ENCODE results near the gene S100A10. TPM values are rescaled to one million over a fixed set of nuclear protein-coding genes. Genes with fewer than 3 reads are reported as not detected.

The S100A10 gene
- total RNA-seq, 1 donor from 2014 or later: 120 TPM

DNA sequence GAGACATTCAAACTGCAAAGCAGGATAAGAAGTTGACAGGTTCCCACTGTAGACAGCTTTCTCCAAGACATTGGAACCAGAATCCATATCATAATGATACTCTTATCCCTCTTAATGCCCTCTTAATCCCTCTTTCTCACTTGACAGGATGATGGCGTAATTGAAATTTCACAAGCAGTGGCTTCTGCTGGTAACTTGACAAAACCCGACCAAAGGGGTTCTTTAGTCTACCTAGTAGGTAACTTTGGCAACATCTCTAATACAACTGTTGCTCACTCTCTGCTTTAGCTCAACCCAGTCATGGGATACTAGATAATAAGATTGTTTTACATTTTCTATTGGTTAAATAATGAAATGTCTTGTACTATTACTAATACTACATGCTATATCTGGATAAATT, 34.7 kb downstream of the S100A10 start:
- Histone ChIP-seq H3K27me3 (ENCODE audit: control insufficient read depth, insufficient read depth, low read length) (no peaks in the 10 kb centered on the region), H3K4me3 (ENCODE audit: low read depth, low read length) (no peak overlapping the region), H3K36me3 (ENCODE audit: control insufficient read depth, insufficient read depth, low read length) (no peaks in the 10 kb centered on the region)
- FAIRE-seq: no peak
- no peak for TF ChIP-seq CTCF (IDR thresholded peaks at IDR 0.05; ENCODE audit: insufficient read depth, low read length, severe bottlenecking)
- no peak for DNase-seq (ENCODE audit: low read depth)

GRCh38 chr1:151956957-151957497, 36.6 kb downstream of the S100A10 start:
- no peaks in the 10 kb centered on the region for H3K36me3 ChIP-seq (ENCODE audit: control insufficient read depth, insufficient read depth, low read length)
- no peak for DNase-seq (ENCODE audit: low read depth)
- no peaks in the 10 kb centered on the region for H3K27me3 ChIP-seq (ENCODE audit: control insufficient read depth, insufficient read depth, low read length)
- FAIRE-seq: no peak
- TF ChIP-seq CTCF (IDR thresholded peaks at IDR 0.05; ENCODE audit: insufficient read depth, low read length, severe bottlenecking): no peak
- no peak overlapping the region for H3K4me3 ChIP-seq (ENCODE audit: low read depth, low read length)

DNA sequence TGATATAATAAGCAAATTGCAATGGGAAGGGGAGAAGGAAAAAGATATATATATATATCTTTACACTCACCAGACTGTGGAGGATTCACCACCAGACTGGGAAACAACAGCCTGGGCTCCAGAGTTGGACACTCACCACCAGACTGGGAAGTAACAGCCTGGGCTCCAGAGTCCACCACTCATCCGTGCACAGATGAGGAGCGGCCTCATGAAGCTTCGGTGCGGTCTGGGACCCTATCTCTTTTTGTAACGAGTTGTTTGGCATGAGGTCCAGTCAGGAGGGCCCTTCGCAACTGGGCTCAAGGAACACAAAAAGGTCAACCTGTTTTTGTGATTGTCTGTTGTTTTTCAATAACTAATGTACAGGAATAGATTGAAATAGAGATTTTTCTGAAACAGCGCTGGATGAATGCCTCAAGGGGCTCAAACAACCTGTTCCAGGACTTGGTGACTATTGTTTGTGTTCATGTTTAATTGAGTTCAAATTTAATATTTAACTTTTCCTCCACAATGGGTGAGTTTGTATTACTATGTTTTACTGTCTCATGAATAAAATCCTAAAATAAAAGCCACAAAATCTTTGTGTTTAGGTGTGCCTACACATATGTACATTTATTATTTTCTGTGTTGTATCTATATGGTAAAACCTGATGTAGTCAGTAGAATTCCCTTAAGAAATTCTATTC, 40.1 kb downstream of the S100A10 start:
- H3K4me3 ChIP-seq (ENCODE audit: low read depth, low read length): no peak overlapping the region
- TF ChIP-seq CTCF (IDR thresholded peaks at IDR 0.05; ENCODE audit: insufficient read depth, low read length, severe bottlenecking): no peak
- no peak for FAIRE-seq
- no peaks in the 10 kb centered on the region for H3K36me3 ChIP-seq (ENCODE audit: control insufficient read depth, insufficient read depth, low read length)
- no peak for DNase-seq (ENCODE audit: low read depth)
- no peaks in the 10 kb centered on the region for H3K27me3 ChIP-seq (ENCODE audit: control insufficient read depth, insufficient read depth, low read length)

DNA sequence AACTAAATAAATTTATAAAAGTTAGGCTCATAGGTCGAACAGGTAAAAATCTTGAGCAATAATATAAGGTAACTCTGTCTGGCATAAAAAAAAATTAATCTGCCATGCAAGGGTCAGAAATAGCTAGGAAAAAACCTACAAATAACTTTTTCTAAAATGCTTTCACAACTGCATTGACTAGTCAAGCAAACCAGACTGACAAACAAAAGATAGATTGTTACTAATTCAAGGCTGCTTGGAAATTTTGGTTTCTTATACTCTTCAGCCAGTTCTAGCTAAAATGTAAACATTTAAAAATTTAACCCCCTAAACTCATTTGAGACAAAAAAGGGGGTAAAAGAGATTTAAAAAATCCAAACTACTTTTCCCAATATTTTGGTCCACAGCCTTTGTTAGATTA, 40.8 kb downstream of the S100A10 start:
- no peak for FAIRE-seq
- H3K4me3 ChIP-seq (ENCODE audit: low read depth, low read length): no peak overlapping the region

DNA sequence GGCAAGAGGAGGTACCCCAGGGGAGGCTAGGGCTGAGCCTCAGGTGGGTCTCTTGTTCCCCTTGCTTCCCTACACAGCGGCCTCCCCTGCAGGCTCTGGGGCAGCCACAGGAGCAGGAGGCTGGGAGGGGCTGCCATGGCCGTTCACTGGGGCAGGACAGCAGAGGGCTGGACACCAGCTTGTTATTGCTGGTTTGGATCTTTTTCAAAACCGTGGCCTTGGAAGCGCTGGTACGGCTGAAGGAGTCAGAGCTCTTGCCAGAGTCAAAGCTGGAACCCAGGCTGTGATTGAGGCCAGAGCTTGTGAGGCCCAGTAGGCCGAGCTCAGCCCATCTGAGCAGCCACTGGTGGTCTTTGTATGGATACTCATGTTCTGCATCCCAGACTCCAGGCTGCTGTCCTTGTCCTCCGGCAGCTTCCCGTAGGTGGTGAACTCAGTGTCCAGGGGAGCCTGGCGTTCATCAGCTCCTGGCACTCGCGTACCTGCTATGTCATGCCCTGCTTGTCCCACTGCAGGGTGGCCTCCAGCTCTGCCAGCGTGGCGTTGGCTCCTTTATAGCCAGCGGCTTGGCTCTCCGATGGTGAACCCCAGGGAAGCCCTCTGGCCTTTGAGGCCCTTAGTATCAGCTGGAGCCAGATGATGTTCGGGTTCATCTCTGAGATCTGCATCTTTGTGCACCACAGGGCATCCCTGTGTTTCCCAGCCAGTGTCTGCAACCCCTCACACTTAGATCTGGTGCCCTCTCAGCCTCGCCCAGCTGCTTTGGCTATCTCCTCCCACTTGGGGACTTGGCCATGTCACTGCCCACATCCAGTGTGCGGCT, 44.1 kb downstream of the S100A10 start:
- no peak for TF ChIP-seq CTCF (IDR thresholded peaks at IDR 0.05; ENCODE audit: insufficient read depth, low read length, severe bottlenecking)
- FAIRE-seq: no peak
- H3K27me3 ChIP-seq (ENCODE audit: control insufficient read depth, insufficient read depth, low read length): no peaks in the 10 kb centered on the region
- no peak overlapping the region for H3K4me3 ChIP-seq (ENCODE audit: low read depth, low read length)
- no peaks in the 10 kb centered on the region for H3K36me3 ChIP-seq (ENCODE audit: control insufficient read depth, insufficient read depth, low read length)
- no peak for DNase-seq (ENCODE audit: low read depth)

More for the DNA sequence above, 40.8 kb downstream of the S100A10 start:
- no peak for DNase-seq (ENCODE audit: low read depth)
- H3K36me3 ChIP-seq (ENCODE audit: control insufficient read depth, insufficient read depth, low read length): no peaks in the 10 kb centered on the region
- no peak for TF ChIP-seq CTCF (IDR thresholded peaks at IDR 0.05; ENCODE audit: insufficient read depth, low read length, severe bottlenecking)
- H3K27me3 ChIP-seq (ENCODE audit: control insufficient read depth, insufficient read depth, low read length): no peaks in the 10 kb centered on the region
